Endothelial cell of umbilical vein (primary cell): Measurements from ENCODE around the gene PSMC3. TPM values are rescaled to one million over a fixed set of nuclear protein-coding genes. Genes with fewer than 3 reads are reported as not detected.

Experiments
- BruUV-seq: library from RNA; stranded (reverse); fragments of 400-500 nt; replicated peaks from 2 replicates; lab custom pipeline; 2021; lab: Mats Ljungman, UMichigan
- CTCF ChIA-PET: fragments of 300-600, 350-600 bp; sonication (Branson Sonifier 250); formaldehyde crosslinking; loops from one replicate; lab custom pipeline; 2021; ENCODE audit warnings: antibody characterized with exemption, inconsistent platforms; lab: Charles Lee
- POLR2A ChIA-PET: fragments of 300-600, 350-600 bp; sonication (Branson Sonifier 250); formaldehyde crosslinking; loops from one replicate; lab custom pipeline; 2021; ENCODE audit warnings: antibody characterized with exemption, inconsistent platforms; lab: Charles Lee
- DNase-seq: peaks from one replicate; pipeline ENCODE4 v3.0.0-alpha.2; 2011; ENCODE audit warnings: low read depth, low spot score
- FAIRE-seq: peaks from 2 replicates; lab custom pipeline; 2011; peaks lifted over from hg19 to GRCh38; lab: Jason Lieb, UNC
- H2AFZ ChIP-seq: 2 replicates; pipeline ENCODE4 v1.6.0; 2012; ENCODE audit warnings: low read depth, low read length, control low read depth, inconsistent platforms
- H3K27ac ChIP-seq: 2 replicates; pipeline ENCODE4 v1.5.1; 2011; ENCODE audit warnings: low read depth, mild to moderate bottlenecking, control low read depth, low read length, moderate library complexity; ENCODE audit not compliant: insufficient read depth
- H3K27me3 ChIP-seq, 2 experiments: 2 replicates each; pipeline versions ENCODE4 v1.6.0 to v1.6.1; 2011; ENCODE audit warnings: low read length in 2 of 2, mixed read lengths in 1 of 2; ENCODE audit not compliant: control insufficient read depth in 2 of 2, insufficient read depth in 2 of 2
- H3K36me3 ChIP-seq, 2 experiments: 2 replicates in 1 of 2; 3 replicates in 1 of 2; pipeline ENCODE4 v1.5.1; 2011; ENCODE audit warnings: low read length in 2 of 2, mild to moderate bottlenecking in 1 of 2, moderate library complexity in 1 of 2; ENCODE audit not compliant: control insufficient read depth in 2 of 2, insufficient read depth in 2 of 2; ENCODE audit errors: extremely low read depth in 1 of 2
- H3K4me1 ChIP-seq: 3 replicates; pipeline ENCODE4 v1.5.1; 2011; ENCODE audit warnings: mild to moderate bottlenecking, low read length; ENCODE audit not compliant: control insufficient read depth, insufficient read depth; ENCODE audit errors: extremely low read depth
- H3K4me2 ChIP-seq: 2 replicates; pipeline ENCODE4 v1.6.1; 2011; ENCODE audit warnings: low read length, control low read depth, mixed read lengths; ENCODE audit not compliant: insufficient read depth
- H3K4me3 ChIP-seq, 3 experiments: fragments of 200-600 bp in 1 of 3; sonication (generic), shearing (Covaris generic) in 1 of 3; replicated peaks in 1 of 3; 2 replicates each; pipeline ENCODE4 v1.5.1; 2011 to 2016; ENCODE audit warnings: control low read depth in 3 of 3, low read length in 3 of 3, mild to moderate bottlenecking in 2 of 3, inconsistent platforms in 1 of 3, low read depth in 1 of 3, moderate library complexity in 1 of 3; ENCODE audit not compliant: insufficient read depth in 1 of 3
- H3K79me2 ChIP-seq: 2 replicates; pipeline ENCODE4 v1.6.0; 2012; ENCODE audit warnings: low read length, inconsistent platforms; ENCODE audit not compliant: control insufficient read depth, insufficient read depth
- H3K9ac ChIP-seq: replicated peaks from 2 replicates; pipeline ENCODE3; 2011; ENCODE audit warnings: low read length, control low read depth; ENCODE audit not compliant: insufficient read depth; ENCODE audit errors: extremely low read depth
- H3K9me1 ChIP-seq: replicated peaks from 3 replicates; pipeline ENCODE4 v1.6.0; 2011; ENCODE audit warnings: mild to moderate bottlenecking, low read length; ENCODE audit not compliant: control insufficient read depth, insufficient read depth; ENCODE audit errors: extremely low read depth
- H3K9me3 ChIP-seq: replicated peaks from 2 replicates; pipeline ENCODE4 v1.5.1; 2012; ENCODE audit warnings: low read length, inconsistent platforms; ENCODE audit not compliant: control insufficient read depth, insufficient read depth
- H4K20me1 ChIP-seq: replicated peaks from 2 replicates; pipeline ENCODE3; 2011; ENCODE audit warnings: mild to moderate bottlenecking, low read length; ENCODE audit not compliant: control insufficient read depth, insufficient read depth; ENCODE audit errors: extremely low read depth
- CTCF ChIP-seq, 2 donors: IDR thresholded peaks; 1 replicate in 1 of 2; 2 replicates in 1 of 2; pipeline ENCODE4 v1.5.1; 2011; ENCODE audit warnings: low read length in 2 of 2, mild to moderate bottlenecking in 2 of 2, moderate library complexity in 2 of 2, control low read depth in 1 of 2, inconsistent platforms in 1 of 2, low read depth in 1 of 2; ENCODE audit not compliant: insufficient read depth in 1 of 2; ENCODE audit errors: extremely low read depth in 1 of 2
- EZH2 ChIP-seq: IDR thresholded peaks from 2 replicates; pipeline ENCODE4 v1.6.1; 2012; ENCODE audit warnings: borderline replicate concordance, low read depth, mild to moderate bottlenecking, moderate library complexity, low read length, inconsistent platforms; ENCODE audit not compliant: severe bottlenecking
- FOS ChIP-seq: IDR thresholded peaks from 2 replicates; pipeline ENCODE4 v1.6.1; 2011; ENCODE audit warnings: mild to moderate bottlenecking, low read length, moderate library complexity, borderline replicate concordance; ENCODE audit not compliant: insufficient read depth
- GATA2 ChIP-seq: IDR thresholded peaks from 2 replicates; pipeline ENCODE4 v1.7.0; 2011; ENCODE audit warnings: low read depth, mild to moderate bottlenecking, moderate library complexity, mixed read lengths, low read length; ENCODE audit not compliant: insufficient read length, insufficient read depth
- JUN ChIP-seq: IDR thresholded peaks from 2 replicates; pipeline ENCODE4 v1.6.1; 2011; ENCODE audit warnings: borderline replicate concordance, low read depth; ENCODE audit not compliant: insufficient read length, insufficient read depth
- MAX ChIP-seq: IDR thresholded peaks from 2 replicates; pipeline ENCODE4 v1.6.1; 2011; ENCODE audit not compliant: insufficient read depth, insufficient read length
- MYC ChIP-seq: IDR thresholded peaks from one replicate; pipeline ENCODE4 v1.6.1; 2011; ENCODE audit warnings: mild to moderate bottlenecking, low read depth, low read length
- POLR2A ChIP-seq: IDR thresholded peaks from 2 replicates; pipeline ENCODE4 v1.6.1; 2012; ENCODE audit warnings: low read depth, mild to moderate bottlenecking, control low read depth, low read length
- POLR2AphosphoS5 ChIP-seq: IDR thresholded peaks from 2 replicates; pipeline ENCODE4 v1.6.1; 2012; ENCODE audit warnings: low read depth, mild to moderate bottlenecking, control low read depth, low read length, moderate library complexity; ENCODE audit not compliant: insufficient read depth
- dilution Hi-C: fragments of 300-500 bp; cut with MboI; formaldehyde crosslinking; loops from one replicate; pipeline ENCODE4 v1.15.0; 2019; ENCODE audit warnings: low sequenced_read_pairs; ENCODE audit not compliant: extremely low pct_ligation_motif_present
- intact Hi-C: fragments of 100-400 bp; cut with micrococcal nuclease; formaldehyde crosslinking; loops from one replicate; pipeline ENCODE4 v1.10.0; 2022
- polyA plus RNA-seq, 4 experiments: library from polyadenylated mRNA; depleted of rRNA in 3 of 4; stranded (reverse) in 3 of 4; unstranded in 1 of 4; fragments of >200 nt; gene quantifications; 2 replicates each; pipeline versions ENCODE4 v1.2.1 to v1.2.3, GENCODE V29; 2011 to 2012; ENCODE audit warnings: missing spikeins in 1 of 4
- total RNA-seq: library from RNA; stranded (reverse); gene quantifications from 2 replicates; pipeline ENCODE4 v1.2.3, GENCODE V29; 2021

PSMC3 gene
- total and polyA plus RNA-seq, 2 donors (not counting 3 experiments of a cell fraction or from before 2014, with no cell fraction given): 179 to 203 TPM

- Histone ChIP-seq H3K27ac (no peak overlapping the region), H3K79me2 (no peaks in the 10 kb centered on the region), H3K27me3 (no peaks in the 10 kb centered on the region), H3K4me1 (peaks cover 10% of the 10 kb centered on the region), H4K20me1 (no peaks in the 10 kb centered on the region), H3K36me3 (no peaks in the 10 kb centered on the region), H3K4me3 (no peak overlapping the region), H3K9ac (no peak overlapping the region), H3K9me3 (no peaks in the 10 kb centered on the region), H2AFZ (no peak overlapping the region), H3K9me1 (no peaks in the 10 kb centered on the region), H3K4me2 (no peak overlapping the region)
- dilution Hi-C loops (no loop called here), intact Hi-C loops (no loop called here)
- no peak for TF ChIP-seq POLR2AphosphoS5
- TF ChIP-seq GATA2: no peak
- TF ChIP-seq CTCF (IDR thresholded peaks at IDR 0.05; ENCODE audit: extremely low read depth in 1 of 2, insufficient read depth in 1 of 2, low read depth in 1 of 2, low read length in 2 of 2): no peak
- TF ChIP-seq JUN: no peak
- TF ChIP-seq EZH2: no peak
- no peak for TF ChIP-seq FOS
- no peak for TF ChIP-seq MAX
- TF ChIP-seq POLR2A: no peak
- TF ChIP-seq MYC: no peak
- POLR2A ChIA-PET: no interaction called here
- BruUV-seq: no TSS peak
- DNase-seq (no peak), FAIRE-seq (no peak)
- CTCF ChIA-PET: interaction anchor here (1.0 to 5.5 kb wide), 4 partner anchors 16 to 21 kb away, joined by 3 to 76 read pairs (median 14); no protein-coding TSS in a partner anchor
These were observed 36.4 kb downstream of the PSMC3 start for GRCh38 chr11:47389577-47390421.
